K562 (cell line): ENCODE data around the gene TMC1. TPM values are rescaled to one million over a fixed set of nuclear protein-coding genes. Genes with fewer than 3 reads are reported as not detected.

ENCODE experiments used
- ATAC-seq: fragments of 200-7000 bp; cut with Tn5 transposase; 3 replicates; pipeline ENCODE4 v1.9.1; 2020; ENCODE audit warnings: moderate library complexity
- BruUV-seq: library from RNA; stranded (reverse); fragments of 400-500 nt; replicated peaks from 2 replicates; lab custom pipeline; 2021; lab: Mats Ljungman, UMichigan
- CTCF ChIA-PET: fragments of 300-600 bp; formaldehyde crosslinking; extraction: SDS; loops from one replicate; lab custom pipeline; 2021; ENCODE audit warnings: low intra/inter-chr PET ratio; lab: Yijun Ruan, JAX
- POLR2A ChIA-PET: fragments of 300-600, 350-650 bp; sonication (Branson Sonifier 250); formaldehyde crosslinking; extraction: SDS; loops from one replicate; lab custom pipeline; 2021; ENCODE audit warnings: antibody characterized with exemption, inconsistent platforms; lab: Yijun Ruan, JAX
- DNase-seq, 4 experiments: peaks; one replicate each; pipeline versions ENCODE4 v3.0.0 to v3.0.0-alpha.2; 2011 to 2018; ENCODE audit warnings: low spot score in 3 of 4, mixed read lengths in 3 of 4; ENCODE audit errors: extremely low read depth in 1 of 4
- FAIRE-seq: peaks from 2 replicates; lab custom pipeline; 2011; peaks lifted over from hg19 to GRCh38; lab: Jason Lieb, UNC
- H2AFZ ChIP-seq: 2 replicates; pipeline ENCODE4 v1.6.0; 2011; ENCODE audit warnings: low read depth, low read length, control low read depth, inconsistent platforms
- H3K27ac ChIP-seq: fragments of 200-600 bp; 3 replicates; pipeline ENCODE4 v1.8.0; 2011; ENCODE audit warnings: low read depth, mild to moderate bottlenecking, control low read depth, inconsistent platforms, low read length, moderate library complexity, mixed read lengths; ENCODE audit errors: extremely low read depth
- H3K27me3 ChIP-seq, 2 experiments: fragments of 300-600 bp in 1 of 2; 2 replicates in 1 of 2; 3 replicates in 1 of 2; pipeline versions ENCODE4 v1.6.0 to v1.8.0; 2011; ENCODE audit warnings: inconsistent platforms in 2 of 2, low read length in 2 of 2, mild to moderate bottlenecking in 1 of 2, mixed read lengths in 1 of 2, moderate library complexity in 1 of 2; ENCODE audit not compliant: control insufficient read depth in 2 of 2, insufficient read depth in 2 of 2
- H3K36me3 ChIP-seq: fragments of 300-600 bp; 3 replicates; pipeline ENCODE4 v1.8.0; 2011; ENCODE audit warnings: mild to moderate bottlenecking, low read length, inconsistent platforms; ENCODE audit not compliant: control insufficient read depth, insufficient read depth
- H3K4me1 ChIP-seq, 2 experiments: fragments of 200-600 bp in 1 of 2; replicated peaks in 1 of 2; 2 replicates in 1 of 2; 3 replicates in 1 of 2; pipeline versions ENCODE4 v1.5.1 to v1.8.0; 2011; ENCODE audit warnings: inconsistent platforms in 2 of 2, low read length in 2 of 2, mild to moderate bottlenecking in 1 of 2, mixed read lengths in 1 of 2, moderate library complexity in 1 of 2; ENCODE audit not compliant: control insufficient read depth in 2 of 2, insufficient read depth in 2 of 2
- H3K4me2 ChIP-seq: 2 replicates; pipeline ENCODE4 v1.6.1; 2011; ENCODE audit warnings: low read length, control low read depth, inconsistent platforms, mixed read lengths; ENCODE audit not compliant: insufficient read depth
- H3K4me3 ChIP-seq: fragments of 200-600 bp; sonication (generic), shearing (Covaris generic); 2 replicates; pipeline ENCODE4 v1.5.1; 2016; ENCODE audit warnings: control low read depth, inconsistent platforms
- H3K79me2 ChIP-seq: fragments of 200-600 bp; 3 replicates; pipeline ENCODE4 v1.8.0; 2011; ENCODE audit warnings: low read length, inconsistent platforms; ENCODE audit not compliant: control insufficient read depth, insufficient read depth
- H3K9ac ChIP-seq, 2 experiments: 2 replicates each; pipeline versions ENCODE4 v1.6.0 to v1.6.1; 2011; ENCODE audit warnings: low read depth in 2 of 2, low read length in 2 of 2, control low read depth in 1 of 2, inconsistent platforms in 1 of 2, mild to moderate bottlenecking in 1 of 2, mixed read lengths in 1 of 2; ENCODE audit not compliant: insufficient read depth in 1 of 2
- H3K9me1 ChIP-seq: one replicate; pipeline ENCODE4 v1.6.0; 2011; ENCODE audit warnings: inconsistent platforms, mild to moderate bottlenecking, low read length, moderate library complexity; ENCODE audit not compliant: control insufficient read depth, insufficient read depth
- H3K9me3 ChIP-seq: replicated peaks from 2 replicates; pipeline ENCODE4 v1.5.1; 2011; ENCODE audit warnings: low read depth, low read length, inconsistent platforms; ENCODE audit not compliant: control insufficient read depth, insufficient read depth
- H4K20me1 ChIP-seq: replicated peaks from 2 replicates; pipeline ENCODE4 v1.6.1; 2011; ENCODE audit warnings: low read length, inconsistent platforms, mixed read lengths; ENCODE audit not compliant: control insufficient read depth, insufficient read depth
- BRD4 ChIP-seq: fragments of 200-600 bp; sonication (generic); IDR thresholded peaks from 2 replicates; pipeline ENCODE4 v1.6.1; 2017; ENCODE audit warnings: inconsistent platforms
- HMG20A ChIP-seq: fragments of 450-650 bp; formaldehyde crosslinking; conservative IDR thresholded peaks from 2 replicates; pipeline ENCODE4 v1.4.0; 2020; ENCODE audit warnings: mild to moderate bottlenecking, mixed read lengths
- KAT8 ChIP-seq: fragments of 450-650 bp; IDR thresholded peaks from 2 replicates; pipeline ENCODE4 v1.6.1; 2016; ENCODE audit warnings: low read depth, mild to moderate bottlenecking
- NFIC ChIP-seq: fragments of 450-650 bp; IDR thresholded peaks from 2 replicates; pipeline ENCODE4 v1.6.1; 2017; ENCODE audit warnings: mild to moderate bottlenecking, inconsistent platforms
- PHB2 ChIP-seq: fragments of 450-650 bp; IDR thresholded peaks from 2 replicates; pipeline ENCODE4 v1.6.1; 2017; ENCODE audit warnings: low read depth
- RCOR1 ChIP-seq, 2 experiments: IDR thresholded peaks; 2 replicates each; pipeline ENCODE4 v1.6.1; 2012; ENCODE audit warnings: low read depth in 2 of 2, low read length in 2 of 2, borderline replicate concordance in 1 of 2, improper control_type of control experiment in 1 of 2
- SMARCA4 ChIP-seq: fragments of 450-650 bp; IDR thresholded peaks from 2 replicates; pipeline ENCODE4 v1.6.1; 2016
- THRAP3 ChIP-seq: fragments of 450-650 bp; IDR thresholded peaks from 2 replicates; pipeline ENCODE4 v1.6.1; 2016; ENCODE audit warnings: mild to moderate bottlenecking, inconsistent platforms, borderline replicate concordance
- ZNF253 ChIP-seq: fragments of 250-450 bp; sonication (Bioruptor Pico); conservative IDR thresholded peaks from 2 replicates; pipeline ENCODE4 v1.6.1; 2021; ENCODE audit warnings: mild to moderate bottlenecking
- ZNF274 ChIP-seq: IDR thresholded peaks from 2 replicates; pipeline ENCODE4 v1.6.1; 2011; ENCODE audit warnings: low read depth, mild to moderate bottlenecking, low read length, moderate library complexity, borderline replicate concordance
- ZNF589 ChIP-seq: fragments of 200-800 bp; sonication (Bioruptor generic); IDR thresholded peaks from 2 replicates; pipeline ENCODE4 v1.6.1; 2016; ENCODE audit warnings: low read depth, missing genetic modification characterization, missing compliant biosample characterization
- ZNF707 ChIP-seq: fragments of 250-450 bp; sonication (Bioruptor Pico); conservative IDR thresholded peaks from 2 replicates; pipeline ENCODE4 v1.8.0; 2022; ENCODE audit warnings: inconsistent platforms, mild to moderate bottlenecking, moderate library complexity
- ZNF778 ChIP-seq: fragments of 450-650 bp; formaldehyde crosslinking; IDR thresholded peaks from 2 replicates; pipeline ENCODE4 v1.4.0; 2020; ENCODE audit warnings: mild to moderate bottlenecking, moderate library complexity
- WGBS: fragments of 100-300 bp; shearing (Covaris generic); methylation state at CpG from one replicate; pipeline ENCODE4 v1.1.6; 2016; ENCODE audit warnings: low coverage, mixed read lengths; ENCODE audit not compliant: insufficient coverage; ENCODE audit errors: missing lambda C conversion rate; 5-methylcytosine and 5-hydroxymethylcytosine counted together
- in situ Hi-C: fragments of 300-500 bp; cut with MboI; formaldehyde crosslinking; loops from 4 replicates; pipeline ENCODE4 v1.15.0; 2018; ENCODE audit warnings: inconsistent platforms, mixed read lengths
- intact Hi-C: fragments of 100-400 bp; cut with micrococcal nuclease; formaldehyde crosslinking; loops from 2 replicates; pipeline ENCODE4 v1.14.2; 2022
- polyA plus RNA-seq, 8 experiments: library from polyadenylated mRNA; depleted of rRNA in 4 of 8; stranded (reverse) in 5 of 8; unstranded in 3 of 8; fragments of >200 nt; fragmentation: Nextera tagmentation in 2 of 8; fragmentation: Illumina TruSeq in 1 of 8; extraction: Ambion mirVana in 2 of 8; extraction: Trizol in 1 of 8; gene quantifications; 2 replicates each; pipeline versions ENCODE4 v1.2.1 to v1.2.3, GENCODE V29; 2011 to 2014; ENCODE audit warnings: inconsistent platforms in 1 of 8, missing spikeins in 1 of 8
- total RNA-seq, 7 experiments: library from RNA; depleted of rRNA in 6 of 7; stranded (reverse); fragments of >200 nt in 6 of 7; fragmentation: Illumina TruSeq in 2 of 7; extraction: Trizol in 2 of 7; gene quantifications; 2 replicates each; pipeline versions ENCODE4 v1.2.1 to v1.2.3, GENCODE V29; 2011 to 2021; ENCODE audit warnings: low replicate concordance in 1 of 7
- TF ChIP-seq, protein P1 (sequence below): fragments of 450-650 bp; formaldehyde crosslinking; IDR thresholded peaks from 2 replicates; pipeline ENCODE4 v1.4.0; 2020; ENCODE audit warnings: mild to moderate bottlenecking, mixed read lengths
- TF ChIP-seq, protein P2 (sequence below): sonication (generic); formaldehyde crosslinking; IDR thresholded peaks from 2 replicates; pipeline ENCODE4 v1.8.1; 2023; ENCODE audit warnings: mild to moderate bottlenecking, missing genetic modification reagents
- TF ChIP-seq, protein P3 (sequence below): IDR thresholded peaks from 2 replicates; pipeline ENCODE4 v1.6.1; 2014; ENCODE audit warnings: antibody characterized with exemption
- TF ChIP-seq, protein P4 (sequence below), 2 experiments: fragments of 200-800 bp in 1 of 2; sonication (Bioruptor generic) in 1 of 2; sonication (generic) in 1 of 2; formaldehyde crosslinking in 1 of 2; IDR thresholded peaks in 1 of 2; conservative IDR thresholded peaks in 1 of 2; 2 replicates each; pipeline versions ENCODE4 v1.5.0 to v1.6.1; 2016 to 2020; ENCODE audit warnings: missing compliant biosample characterization in 1 of 2, missing genetic modification characterization in 1 of 2, missing genetic modification reagents in 1 of 2

TMC1 gene
- total and polyA plus RNA-seq, 9 of the 15 experiments (the other 6 are each of a cell fraction or from before 2014, with no cell fraction given) = 0.10 to 0.15 TPM; not detected in 7

DNA sequence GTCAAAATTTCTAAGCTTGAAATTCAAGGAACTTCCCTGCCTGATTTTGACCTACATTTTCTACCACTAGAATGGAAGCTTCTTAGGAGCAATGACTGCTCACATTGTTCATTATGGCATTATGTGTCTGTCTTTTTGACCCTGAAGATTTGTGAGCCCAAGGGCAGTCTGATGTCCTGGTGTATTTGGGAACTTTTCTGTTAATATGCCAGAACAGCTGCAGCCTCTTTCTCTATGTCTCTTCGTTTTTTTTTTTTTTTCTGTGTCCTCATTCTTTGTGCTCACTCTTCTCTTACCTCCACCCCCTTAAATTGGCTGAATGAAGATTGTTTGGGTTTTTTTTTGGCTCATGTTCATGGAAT is 34.8 kb upstream of the TMC1 start:
- no peaks in the 10 kb centered on the region for H3K36me3 ChIP-seq
- ChIA-PET CTCF (no interaction called here), POLR2A (interaction anchor here (0.8 kb wide), 1 partner anchor 9 kb away, joined by 3 read pairs; no protein-coding TSS in a partner anchor)
- no peaks in the 10 kb centered on the region for H3K79me2 ChIP-seq
- no peaks in the 10 kb centered on the region for H3K9me1 ChIP-seq
- no peak overlapping the region for H3K9ac ChIP-seq
- no peak overlapping the region for H3K27ac ChIP-seq
- H3K4me2 ChIP-seq = no peak overlapping the region
- H3K27me3 ChIP-seq = no peaks in the 10 kb centered on the region
- no peaks in the 10 kb centered on the region for H3K9me3 ChIP-seq
- 0% methylated on average over 1 of the region's 1 CpG for WGBS
- no peak for FAIRE-seq
- intact Hi-C loops (no loop called here), in situ Hi-C loops (no loop called here)
- H4K20me1 ChIP-seq = no peaks in the 10 kb centered on the region
- no peak for ATAC-seq
- TF ChIP-seq, protein P1, sequence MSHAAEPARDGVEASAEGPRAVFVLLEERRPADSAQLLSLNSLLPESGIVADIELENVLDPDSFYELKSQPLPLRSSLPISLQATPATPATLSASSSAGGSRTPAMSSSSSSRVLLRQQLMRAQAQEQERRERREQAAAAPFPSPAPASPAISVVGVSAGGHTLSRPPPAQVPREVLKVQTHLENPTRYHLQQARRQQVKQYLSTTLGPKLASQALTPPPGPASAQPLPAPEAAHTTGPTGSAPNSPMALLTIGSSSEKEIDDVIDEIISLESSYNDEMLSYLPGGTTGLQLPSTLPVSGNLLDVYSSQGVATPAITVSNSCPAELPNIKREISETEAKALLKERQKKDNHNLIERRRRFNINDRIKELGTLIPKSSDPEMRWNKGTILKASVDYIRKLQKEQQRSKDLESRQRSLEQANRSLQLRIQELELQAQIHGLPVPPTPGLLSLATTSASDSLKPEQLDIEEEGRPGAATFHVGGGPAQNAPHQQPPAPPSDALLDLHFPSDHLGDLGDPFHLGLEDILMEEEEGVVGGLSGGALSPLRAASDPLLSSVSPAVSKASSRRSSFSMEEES (CRISPR knock-in tag) = no peak
- no peak for TF ChIP-seq ZNF253 (CRISPR knock-in tag)
- TF ChIP-seq ZNF589 (CRISPR knock-in tag) = no peak
- no peak for TF ChIP-seq KAT8
- TF ChIP-seq NFIC = no peak
- no peak for TF ChIP-seq SMARCA4
- TF ChIP-seq PHB2 = no peak
- TF ChIP-seq, protein P2, sequence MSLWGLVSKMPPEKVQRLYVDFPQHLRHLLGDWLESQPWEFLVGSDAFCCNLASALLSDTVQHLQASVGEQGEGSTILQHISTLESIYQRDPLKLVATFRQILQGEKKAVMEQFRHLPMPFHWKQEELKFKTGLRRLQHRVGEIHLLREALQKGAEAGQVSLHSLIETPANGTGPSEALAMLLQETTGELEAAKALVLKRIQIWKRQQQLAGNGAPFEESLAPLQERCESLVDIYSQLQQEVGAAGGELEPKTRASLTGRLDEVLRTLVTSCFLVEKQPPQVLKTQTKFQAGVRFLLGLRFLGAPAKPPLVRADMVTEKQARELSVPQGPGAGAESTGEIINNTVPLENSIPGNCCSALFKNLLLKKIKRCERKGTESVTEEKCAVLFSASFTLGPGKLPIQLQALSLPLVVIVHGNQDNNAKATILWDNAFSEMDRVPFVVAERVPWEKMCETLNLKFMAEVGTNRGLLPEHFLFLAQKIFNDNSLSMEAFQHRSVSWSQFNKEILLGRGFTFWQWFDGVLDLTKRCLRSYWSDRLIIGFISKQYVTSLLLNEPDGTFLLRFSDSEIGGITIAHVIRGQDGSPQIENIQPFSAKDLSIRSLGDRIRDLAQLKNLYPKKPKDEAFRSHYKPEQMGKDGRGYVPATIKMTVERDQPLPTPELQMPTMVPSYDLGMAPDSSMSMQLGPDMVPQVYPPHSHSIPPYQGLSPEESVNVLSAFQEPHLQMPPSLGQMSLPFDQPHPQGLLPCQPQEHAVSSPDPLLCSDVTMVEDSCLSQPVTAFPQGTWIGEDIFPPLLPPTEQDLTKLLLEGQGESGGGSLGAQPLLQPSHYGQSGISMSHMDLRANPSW (CRISPR knock-in tag) = no peak
- TF ChIP-seq BRD4 = no peak
- TF ChIP-seq ZNF707 (CRISPR knock-in tag) = no peak
- TF ChIP-seq ZNF274 = no peak
- no peak for TF ChIP-seq RCOR1 (IDR thresholded peaks at IDR 0.05; ENCODE audit: borderline replicate concordance in 1 of 2, low read depth in 2 of 2, low read length in 2 of 2)
- no peak for TF ChIP-seq THRAP3
- TF ChIP-seq, protein P3, sequence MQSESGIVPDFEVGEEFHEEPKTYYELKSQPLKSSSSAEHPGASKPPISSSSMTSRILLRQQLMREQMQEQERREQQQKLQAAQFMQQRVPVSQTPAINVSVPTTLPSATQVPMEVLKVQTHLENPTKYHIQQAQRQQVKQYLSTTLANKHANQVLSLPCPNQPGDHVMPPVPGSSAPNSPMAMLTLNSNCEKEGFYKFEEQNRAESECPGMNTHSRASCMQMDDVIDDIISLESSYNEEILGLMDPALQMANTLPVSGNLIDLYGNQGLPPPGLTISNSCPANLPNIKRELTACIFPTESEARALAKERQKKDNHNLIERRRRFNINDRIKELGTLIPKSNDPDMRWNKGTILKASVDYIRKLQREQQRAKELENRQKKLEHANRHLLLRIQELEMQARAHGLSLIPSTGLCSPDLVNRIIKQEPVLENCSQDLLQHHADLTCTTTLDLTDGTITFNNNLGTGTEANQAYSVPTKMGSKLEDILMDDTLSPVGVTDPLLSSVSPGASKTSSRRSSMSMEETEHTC = no peak
- no peak for TF ChIP-seq ZNF778
- TF ChIP-seq, protein P4, sequence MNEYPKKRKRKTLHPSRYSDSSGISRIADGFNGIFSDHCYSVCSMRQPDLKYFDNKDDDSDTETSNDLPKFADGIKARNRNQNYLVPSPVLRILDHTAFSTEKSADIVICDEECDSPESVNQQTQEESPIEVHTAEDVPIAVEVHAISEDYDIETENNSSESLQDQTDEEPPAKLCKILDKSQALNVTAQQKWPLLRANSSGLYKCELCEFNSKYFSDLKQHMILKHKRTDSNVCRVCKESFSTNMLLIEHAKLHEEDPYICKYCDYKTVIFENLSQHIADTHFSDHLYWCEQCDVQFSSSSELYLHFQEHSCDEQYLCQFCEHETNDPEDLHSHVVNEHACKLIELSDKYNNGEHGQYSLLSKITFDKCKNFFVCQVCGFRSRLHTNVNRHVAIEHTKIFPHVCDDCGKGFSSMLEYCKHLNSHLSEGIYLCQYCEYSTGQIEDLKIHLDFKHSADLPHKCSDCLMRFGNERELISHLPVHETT (CRISPR knock-in tag; conservative IDR thresholded peaks at IDR 0.05 in 1 of 2, IDR thresholded peaks at IDR 0.05 in 1 of 2) = no peak
- TF ChIP-seq HMG20A (CRISPR knock-in tag) = no peak
- BruUV-seq = no TSS peak
- DNase-seq = no peak
- H3K4me1 ChIP-seq = peaks cover 0 to 3% of the 10 kb centered on the region in 2 experiments; a peak in 2 of 5 replicates
- H2AFZ ChIP-seq = no peak overlapping the region
- H3K4me3 ChIP-seq = no peak overlapping the region
